Osteoblast (primary cell): ENCODE results near the gene CTNND2. TPM values are rescaled to one million over a fixed set of nuclear protein-coding genes. Genes with fewer than 3 reads are reported as not detected.

ENCODE experiments used
- DNase-seq: peaks from one replicate; pipeline ENCODE4 v3.0.0; 2011; ENCODE audit warnings: low spot score, mixed read lengths; ENCODE audit not compliant: insufficient read length; ENCODE audit errors: missing footprints
- H2AFZ ChIP-seq: 2 replicates; pipeline ENCODE4 v1.6.0; 2011; ENCODE audit warnings: mild to moderate bottlenecking, low read length
- H3K27ac ChIP-seq: 2 replicates; pipeline ENCODE4 v1.5.1; 2011; ENCODE audit warnings: mild to moderate bottlenecking, low read depth, low read length, moderate library complexity
- H3K27me3 ChIP-seq: 2 replicates; pipeline ENCODE4 v1.6.0; 2012; ENCODE audit warnings: mild to moderate bottlenecking, control low read depth, inconsistent platforms, low read length, moderate library complexity; ENCODE audit not compliant: insufficient read depth
- H3K36me3 ChIP-seq: 2 replicates; pipeline ENCODE4 v1.5.1; 2011; ENCODE audit warnings: mild to moderate bottlenecking, low read length, control low read depth, moderate library complexity; ENCODE audit not compliant: insufficient read depth
- H3K4me1 ChIP-seq: 2 replicates; pipeline ENCODE4 v1.5.1; 2011; ENCODE audit warnings: mild to moderate bottlenecking, low read length, control low read depth, moderate library complexity; ENCODE audit not compliant: insufficient read depth
- H3K4me2 ChIP-seq: 2 replicates; pipeline ENCODE4 v1.6.0; 2011; ENCODE audit warnings: mild to moderate bottlenecking, low read length; ENCODE audit not compliant: insufficient read depth
- H3K4me3 ChIP-seq: fragments of 200-600 bp; sonication (generic); 3 replicates; pipeline ENCODE4 v1.5.1; 2012; ENCODE audit warnings: mild to moderate bottlenecking, low read length, inconsistent platforms; ENCODE audit not compliant: insufficient read depth
- H3K79me2 ChIP-seq: 2 replicates; pipeline ENCODE4 v1.6.0; 2012; ENCODE audit warnings: mild to moderate bottlenecking, low read length, control low read depth, inconsistent platforms; ENCODE audit not compliant: insufficient read depth
- H3K9me3 ChIP-seq: 2 replicates; pipeline ENCODE4 v1.5.1; 2011; ENCODE audit warnings: low read depth, low read length, control low read depth
- H4K20me1 ChIP-seq: 2 replicates; pipeline ENCODE4 v1.6.0; 2012; ENCODE audit warnings: mild to moderate bottlenecking, low read length, control low read depth; ENCODE audit not compliant: insufficient read depth
- CTCF ChIP-seq: IDR thresholded peaks from 2 replicates; pipeline ENCODE4 v1.5.1; 2011; ENCODE audit warnings: mild to moderate bottlenecking, low read depth, low read length, moderate library complexity; ENCODE audit errors: extremely low read depth
- total RNA-seq: library from RNA; depleted of rRNA; stranded (reverse); fragments of >200 nt; gene quantifications from 2 replicates; pipeline ENCODE4 v1.2.3, GENCODE V29; 2012

The CTNND2 gene
- total RNA-seq, 1 donor, result not detected

- Histone ChIP-seq H4K20me1 (no peaks in the 10 kb centered on the region), H2AFZ (no peak overlapping the region), H3K9me3 (no peaks in the 10 kb centered on the region), H3K36me3 (no peaks in the 10 kb centered on the region), H3K4me3 (no peak overlapping the region), H3K79me2 (no peaks in the 10 kb centered on the region), H3K27me3 (no peaks in the 10 kb centered on the region), H3K4me1 (no peaks in the 10 kb centered on the region), H3K4me2 (no peak overlapping the region), H3K27ac (no peak overlapping the region)
- no peak for TF ChIP-seq CTCF
- DNase-seq, result no peak
These were observed 313.8 kb downstream of the CTNND2 start for GRCh38 chr5:11590475-11590874.

DNA sequence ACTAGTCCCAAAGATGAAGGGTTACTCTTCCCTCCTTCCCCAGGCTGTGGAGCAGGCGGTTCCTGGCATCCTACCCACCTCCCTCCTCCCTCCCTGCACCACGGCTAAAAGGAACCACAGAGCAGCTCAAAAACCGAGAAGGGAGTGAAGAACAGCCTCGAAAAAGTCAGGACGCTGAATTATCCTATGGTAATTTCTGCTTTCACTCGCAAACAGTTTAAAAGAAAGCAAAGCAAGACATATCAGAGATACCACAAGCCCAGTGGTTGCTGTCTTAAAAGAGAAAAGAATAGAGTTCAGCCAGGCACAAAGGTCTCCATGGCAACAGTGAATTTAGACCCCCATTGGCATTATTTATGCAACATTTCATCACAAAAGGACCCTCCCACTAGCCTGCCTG is 315.4 kb downstream of the CTNND2 start:
- Histone ChIP-seq H4K20me1 (no peaks in the 10 kb centered on the region), H3K4me3 (no peak overlapping the region), H3K9me3 (no peaks in the 10 kb centered on the region), H3K4me2 (no peak overlapping the region), H3K79me2 (no peaks in the 10 kb centered on the region), H3K27ac (no peak overlapping the region), H2AFZ (no peak overlapping the region), H3K27me3 (no peaks in the 10 kb centered on the region), H3K4me1 (no peaks in the 10 kb centered on the region), H3K36me3 (no peaks in the 10 kb centered on the region)
- no peak for DNase-seq
- no peak for TF ChIP-seq CTCF

GRCh38 chr5:11584017-11584416 is 320.2 kb downstream of the CTNND2 start:
- Histone ChIP-seq H2AFZ (no peak overlapping the region), H3K9me3 (no peaks in the 10 kb centered on the region), H3K27ac (no peak overlapping the region), H4K20me1 (no peaks in the 10 kb centered on the region), H3K4me2 (no peak overlapping the region), H3K4me3 (no peak overlapping the region), H3K27me3 (no peaks in the 10 kb centered on the region), H3K4me1 (no peaks in the 10 kb centered on the region), H3K79me2 (no peaks in the 10 kb centered on the region), H3K36me3 (no peaks in the 10 kb centered on the region)
- no peak for DNase-seq
- TF ChIP-seq CTCF, result no peak

GRCh38 chr5:11579351-11579750 is 324.9 kb downstream of the CTNND2 start:
- Histone ChIP-seq H3K9me3 (no peaks in the 10 kb centered on the region), H3K4me2 (no peak overlapping the region), H3K4me3 (no peak overlapping the region), H3K79me2 (no peaks in the 10 kb centered on the region), H3K27ac (no peak overlapping the region), H2AFZ (no peak overlapping the region), H4K20me1 (no peaks in the 10 kb centered on the region), H3K27me3 (no peaks in the 10 kb centered on the region), H3K36me3 (no peaks in the 10 kb centered on the region), H3K4me1 (no peaks in the 10 kb centered on the region)
- DNase-seq, result no peak
- TF ChIP-seq CTCF, result no peak
